ENCODE results near the gene GBX2. TPM values are rescaled to one million over a fixed set of nuclear protein-coding genes. Genes with fewer than 3 reads are reported as not detected.

The GBX2 gene
- total and polyA plus RNA-seq, 2 of the 13 experiments (the other 11 are each of a cell fraction or from before 2014, with no cell fraction given): not detected

- H3K27me3 ChIP-seq (ENCODE audit: control insufficient read depth in 1 of 2, insufficient read depth in 2 of 2, low read length in 2 of 2): peaks cover 0 to 12% of the 10 kb centered on the region in 2 experiments; a peak in 2 of 5 replicates
- no TSS peak for BruUV-seq (replicated peaks)
- FAIRE-seq (no peak), ATAC-seq (no peak), DNase-seq (ENCODE audit: low spot score) (no peak)
- WGBS (ENCODE audit: low lambda C conversion rate): 85% methylated on average over 10 of the region's 10 CpGs
- no peaks in the 10 kb centered on the region for H3K79me2 ChIP-seq (ENCODE audit: insufficient read depth, low read length)
- no peak for TF ChIP-seq HHEX (CRISPR knock-in tag; IDR thresholded peaks at IDR 0.05)
- no peak for TF ChIP-seq SKI (IDR thresholded peaks at IDR 0.05; ENCODE audit: partially characterized antibody)
- no peak for TF ChIP-seq ZNF777 (CRISPR knock-in tag; IDR thresholded peaks at IDR 0.05)
- no peak for TF ChIP-seq SMARCC2 (IDR thresholded peaks at IDR 0.05)
- no peak for TF ChIP-seq ZNF691 (CRISPR knock-in tag; IDR thresholded peaks at IDR 0.05; ENCODE audit: borderline replicate concordance, low read depth)
- no peak for TF ChIP-seq MBD4 (IDR thresholded peaks at IDR 0.05; ENCODE audit: borderline replicate concordance, low read length)
- TF ChIP-seq ZKSCAN8 (CRISPR knock-in tag; IDR thresholded peaks at IDR 0.05; ENCODE audit: borderline replicate concordance): no peak
- no peak for TF ChIP-seq NR3C1 (CRISPR knock-in tag; IDR thresholded peaks at IDR 0.05)
- no peak for TF ChIP-seq ZC3H4 (CRISPR knock-in tag; IDR thresholded peaks at IDR 0.05; ENCODE audit: borderline replicate concordance)
- no peak for TF ChIP-seq CHD2 (IDR thresholded peaks at IDR 0.05; ENCODE audit: low read depth, low read length)
- TF ChIP-seq REL (CRISPR knock-in tag; conservative IDR thresholded peaks at IDR 0.05): no peak
- no peak for TF ChIP-seq HNRNPLL (IDR thresholded peaks at IDR 0.05; ENCODE audit: low read depth, low read length, poor library complexity, severe bottlenecking)
- TF ChIP-seq KLF15 (CRISPR knock-in tag; IDR thresholded peaks at IDR 0.05; ENCODE audit: borderline replicate concordance): no peak
- TF ChIP-seq ZBTB7A (CRISPR knock-in tag; IDR thresholded peaks at IDR 0.05): no peak
- TF ChIP-seq ZNF713 (CRISPR knock-in tag; IDR thresholded peaks at IDR 0.05): no peak
- no peak for TF ChIP-seq ZHX1 (CRISPR knock-in tag; IDR thresholded peaks at IDR 0.05; ENCODE audit: low read depth)
- TF ChIP-seq ZBTB10 (CRISPR knock-in tag; IDR thresholded peaks at IDR 0.05; ENCODE audit: borderline replicate concordance): no peak
- no peaks in the 10 kb centered on the region for H3K4me1 ChIP-seq (ENCODE audit: insufficient read depth, low read length)
- ChIA-PET POLR2A (no interaction called here), CTCF (ENCODE audit: low intra/inter-chr PET ratio, low total read pairs) (no interaction called here)
- H3K4me2 ChIP-seq (ENCODE audit: low read depth, low read length): no peak overlapping the region
- no peak overlapping the region for H3K4me3 ChIP-seq (replicated peaks in 1 of 3; ENCODE audit: insufficient read depth in 1 of 3, low read depth in 2 of 3, low read length in 3 of 3)
- no peaks in the 10 kb centered on the region for H3K9me3 ChIP-seq (ENCODE audit: low read length)
- H3K36me3 ChIP-seq (replicated peaks in 1 of 2; ENCODE audit: control insufficient read depth in 1 of 2, insufficient read depth in 2 of 2, low read length in 2 of 2): no peaks in the 10 kb centered on the region
- H3K27ac ChIP-seq (ENCODE audit: extremely low read length, insufficient read depth, low read length): no peak overlapping the region
- in situ Hi-C loops (cut with HindIII; ENCODE audit: extremely low pct_ligation_motif_present, low pct_unique_long_range_greater_than_20kb): no loop called here
- intact Hi-C loops (cut with micrococcal nuclease; ENCODE audit: unreplicated experiment): no loop called here
- H3K9ac ChIP-seq (ENCODE audit: insufficient read depth, low read depth, low read length): no peak overlapping the region
- no peak overlapping the region for H2AFZ ChIP-seq (ENCODE audit: low read length)
- peaks cover 4% of the 10 kb centered on the region; the same call in 1 of the 2 replicates for H4K20me1 ChIP-seq (ENCODE audit: insufficient read depth, low read length)
Measured at GRCh38 chr2:236137066-236137465, 31.1 kb downstream of the GBX2 start.
